ENCODE measurements around the gene BCAS4.

BCAS4 gene

DNA sequence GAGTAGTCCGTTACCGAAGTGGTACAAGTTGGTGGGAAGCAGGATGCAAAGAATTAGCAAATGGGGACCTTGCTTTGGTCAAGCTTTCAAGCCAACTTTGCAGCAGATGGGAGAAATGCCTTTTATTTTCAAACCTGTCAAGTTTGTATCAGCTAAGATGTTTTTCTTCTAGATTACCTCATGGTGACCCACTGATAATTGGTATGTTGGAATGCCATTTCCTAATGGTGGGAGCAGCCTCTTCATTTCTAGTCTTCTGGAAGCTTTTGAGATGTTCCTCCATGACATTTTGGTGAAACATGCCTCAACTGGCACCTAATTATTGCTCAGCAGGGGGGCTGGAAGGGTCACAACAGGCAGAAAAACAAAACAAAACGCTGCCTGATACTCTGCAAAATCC lies 92.7 kb downstream of the BCAS4 start:
- H3K4me3 ChIP-seq (ENCODE audit: low read depth, low read length), result no peak overlapping the region
- TF ChIP-seq, protein P1, sequence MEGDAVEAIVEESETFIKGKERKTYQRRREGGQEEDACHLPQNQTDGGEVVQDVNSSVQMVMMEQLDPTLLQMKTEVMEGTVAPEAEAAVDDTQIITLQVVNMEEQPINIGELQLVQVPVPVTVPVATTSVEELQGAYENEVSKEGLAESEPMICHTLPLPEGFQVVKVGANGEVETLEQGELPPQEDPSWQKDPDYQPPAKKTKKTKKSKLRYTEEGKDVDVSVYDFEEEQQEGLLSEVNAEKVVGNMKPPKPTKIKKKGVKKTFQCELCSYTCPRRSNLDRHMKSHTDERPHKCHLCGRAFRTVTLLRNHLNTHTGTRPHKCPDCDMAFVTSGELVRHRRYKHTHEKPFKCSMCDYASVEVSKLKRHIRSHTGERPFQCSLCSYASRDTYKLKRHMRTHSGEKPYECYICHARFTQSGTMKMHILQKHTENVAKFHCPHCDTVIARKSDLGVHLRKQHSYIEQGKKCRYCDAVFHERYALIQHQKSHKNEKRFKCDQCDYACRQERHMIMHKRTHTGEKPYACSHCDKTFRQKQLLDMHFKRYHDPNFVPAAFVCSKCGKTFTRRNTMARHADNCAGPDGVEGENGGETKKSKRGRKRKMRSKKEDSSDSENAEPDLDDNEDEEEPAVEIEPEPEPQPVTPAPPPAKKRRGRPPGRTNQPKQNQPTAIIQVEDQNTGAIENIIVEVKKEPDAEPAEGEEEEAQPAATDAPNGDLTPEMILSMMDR (IDR thresholded peaks at IDR 0.05; ENCODE audit: low read depth, low read length), result no peak

DNA sequence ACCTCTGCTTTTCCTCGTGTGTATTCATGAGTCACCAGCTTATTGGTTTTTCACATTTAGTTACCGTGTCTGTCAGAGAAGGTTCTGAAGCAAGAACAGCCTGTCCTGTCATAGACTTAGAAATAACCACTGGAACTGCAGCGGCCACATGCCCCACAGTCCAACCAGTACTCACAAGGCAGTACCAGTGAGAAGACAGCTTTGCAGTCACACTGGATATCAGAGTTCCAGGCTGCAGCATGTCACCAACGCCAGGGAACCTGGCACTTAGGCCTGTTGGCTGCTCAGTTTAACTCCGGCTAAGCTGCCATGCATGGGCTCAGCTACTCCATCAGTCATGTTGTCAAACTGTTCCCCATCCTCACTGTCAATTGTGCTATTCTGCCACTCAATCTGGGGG lies 96.3 kb downstream of the BCAS4 start:
- no peak overlapping the region for H3K4me3 ChIP-seq (ENCODE audit: low read depth, low read length)
- TF ChIP-seq, protein P1 (IDR thresholded peaks at IDR 0.05; ENCODE audit: low read depth, low read length), result no peak

DNA sequence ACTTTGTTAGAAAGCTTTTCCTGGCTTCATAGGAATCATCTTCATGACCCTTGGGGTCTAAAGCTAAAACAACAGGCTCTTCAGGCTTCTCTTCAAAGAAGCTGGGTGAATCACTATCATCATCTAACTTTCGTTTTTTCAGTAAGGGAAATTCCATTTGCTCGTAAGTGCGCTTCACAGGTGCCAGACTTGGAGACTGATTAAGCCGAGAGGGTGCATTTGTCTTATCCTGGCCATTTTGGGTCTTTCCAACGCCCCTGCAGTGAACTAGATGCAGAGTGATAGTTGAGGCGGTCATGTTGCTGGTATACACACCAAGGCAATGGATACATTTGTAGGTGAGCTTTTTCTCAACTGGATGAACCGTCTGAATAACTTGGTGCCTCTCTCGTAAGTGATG lies 97.5 kb downstream of the BCAS4 start:
- TF ChIP-seq, protein P1 (IDR thresholded peaks at IDR 0.05; ENCODE audit: low read depth, low read length), result no peak
- H3K4me3 ChIP-seq (ENCODE audit: low read depth, low read length), result no peak overlapping the region

DNA sequence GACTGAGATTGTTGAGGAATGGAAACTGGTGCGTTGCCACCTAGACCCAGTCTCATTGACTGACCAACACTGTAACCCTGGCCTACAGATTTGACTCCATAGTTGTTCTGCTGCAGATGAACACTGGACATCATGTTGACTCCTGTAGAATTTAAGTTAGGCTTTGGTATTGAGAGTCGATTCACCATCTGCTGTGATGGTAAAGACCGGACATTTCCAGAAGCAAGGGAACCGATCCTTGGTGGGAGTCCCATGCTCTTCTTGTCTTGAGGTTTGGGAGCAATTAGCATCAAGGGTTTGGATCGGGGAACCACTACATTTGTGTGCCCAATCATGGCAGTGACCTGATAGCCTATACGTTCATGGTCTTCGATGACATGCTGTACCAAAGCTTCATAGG lies 98.8 kb downstream of the BCAS4 start:
- TF ChIP-seq, protein P1 (IDR thresholded peaks at IDR 0.05; ENCODE audit: low read depth, low read length), result no peak
- H3K4me3 ChIP-seq (ENCODE audit: low read depth, low read length), result no peak overlapping the region

DNA sequence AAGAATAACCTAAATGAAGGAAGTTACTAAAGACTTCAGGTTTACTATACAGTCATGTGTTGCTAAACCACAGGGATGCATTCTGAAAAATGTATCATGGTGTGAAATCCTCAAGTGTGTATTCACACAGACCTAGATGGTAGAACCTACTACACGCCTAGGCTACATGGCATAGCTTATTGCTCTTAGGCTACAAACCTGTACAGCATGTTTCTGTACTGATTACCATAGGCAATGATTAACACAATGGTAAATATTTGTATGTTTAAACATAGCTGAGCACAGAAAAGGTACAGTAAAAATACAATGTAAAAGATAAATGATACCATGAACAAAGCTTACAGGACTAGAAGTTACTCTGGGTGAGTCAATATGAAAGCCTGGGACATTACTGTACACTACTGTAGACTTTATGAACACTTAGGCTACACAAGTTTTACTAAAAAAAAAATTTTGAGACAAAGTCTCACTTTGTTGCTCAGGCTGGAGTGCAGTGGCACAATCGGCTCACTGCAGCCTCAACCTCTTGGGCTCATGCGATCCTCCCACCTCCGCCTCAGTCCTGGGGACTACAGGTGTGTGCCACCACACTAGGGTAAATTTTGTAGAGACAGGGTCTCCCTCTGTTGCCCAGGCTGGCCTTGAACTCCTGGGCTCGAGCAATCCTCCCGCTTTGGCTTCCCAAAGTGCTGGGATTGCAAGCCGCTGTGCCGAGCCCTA lies 100.4 kb downstream of the BCAS4 start:
- H3K4me3 ChIP-seq (ENCODE audit: low read depth, low read length), result no peak overlapping the region
- TF ChIP-seq, protein P1 (IDR thresholded peaks at IDR 0.05; ENCODE audit: low read depth, low read length), result no peak

DNA sequence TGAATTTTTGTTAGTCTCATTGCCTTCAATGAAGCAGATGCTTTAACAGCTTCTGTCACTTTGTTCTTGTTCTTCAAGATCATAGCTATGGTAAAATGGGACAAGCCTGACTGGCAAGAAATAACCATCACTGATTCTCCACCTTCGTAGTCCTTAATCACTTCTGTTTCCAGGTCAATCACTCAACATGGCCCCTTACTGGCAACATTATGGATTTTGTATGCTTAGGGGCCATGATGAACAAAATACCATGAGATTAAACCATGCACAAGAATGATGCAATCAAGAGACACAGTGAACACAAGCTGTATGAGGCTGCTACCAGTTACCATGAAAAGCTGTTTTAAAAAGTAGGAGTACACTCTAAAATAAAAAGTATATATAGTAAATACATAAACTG lies 103.6 kb downstream of the BCAS4 start:
- TF ChIP-seq, protein P1 (IDR thresholded peaks at IDR 0.05; ENCODE audit: low read depth, low read length), result no peak
- H3K4me3 ChIP-seq (ENCODE audit: low read depth, low read length), result no peak overlapping the region

DNA sequence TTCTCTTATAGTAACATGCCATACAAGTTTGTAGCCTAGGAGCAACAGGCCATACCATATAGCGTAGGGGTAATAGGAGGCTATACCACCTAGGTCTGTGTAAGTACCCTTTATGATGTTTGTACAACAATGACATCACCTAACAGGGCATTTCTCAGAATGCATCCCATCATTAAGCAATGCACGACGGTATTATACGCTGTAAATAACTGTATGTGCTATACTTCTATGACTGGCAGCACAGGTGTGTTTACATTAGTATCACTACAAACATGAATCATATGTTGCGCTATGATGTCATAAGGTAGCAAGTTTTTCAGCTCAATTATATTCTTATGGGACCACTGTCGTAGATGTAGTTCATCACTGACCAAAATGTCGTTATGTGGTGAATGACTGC lies 105.4 kb downstream of the BCAS4 start:
- TF ChIP-seq, protein P1 (IDR thresholded peaks at IDR 0.05; ENCODE audit: low read depth, low read length), result no peak

More for the DNA sequence above, 105.4 kb downstream of the BCAS4 start:
- no peak overlapping the region for H3K4me3 ChIP-seq (ENCODE audit: low read depth, low read length)
